Fibroblast of mammary gland (primary cell): Measurements from ENCODE around the gene SMIM41.
A peak's percentile ranks its signal among the peaks of the same experiment; 100 is the strongest.

ENCODE experiments used
- DNase-seq: peaks from one replicate; pipeline ENCODE4 v3.0.0-alpha.2; 2010; ENCODE audit warnings: low read depth
- H3K4me3 ChIP-seq: 2 replicates; pipeline ENCODE4 v1.5.1; 2011; ENCODE audit warnings: low read depth, mild to moderate bottlenecking, low read length, moderate library complexity; ENCODE audit not compliant: control insufficient read depth
- CTCF ChIP-seq: conservative IDR thresholded peaks from 2 replicates; pipeline ENCODE4 v1.5.1; 2011; ENCODE audit warnings: low read depth, low read length, inconsistent platforms; ENCODE audit not compliant: control insufficient read depth, insufficient read depth

The SMIM41 gene

GRCh38 chr12:52125476-52125900 is 46.0 kb downstream of the SMIM41 start:
- H3K4me3 ChIP-seq: no peak overlapping the region
- TF ChIP-seq CTCF: no peak
- DNase-seq: no peak

GRCh38 chr12:52126050-52126604 is 46.6 kb downstream of the SMIM41 start:
- no peak overlapping the region for H3K4me3 ChIP-seq
- no peak for DNase-seq
- no peak for TF ChIP-seq CTCF

GRCh38 chr12:52126605-52127578 is 47.4 kb downstream of the SMIM41 start:
- TF ChIP-seq CTCF: no peak
- DNase-seq: no peak
- no peak overlapping the region for H3K4me3 ChIP-seq

- TF ChIP-seq CTCF: no peak
- H3K4me3 ChIP-seq: no peak overlapping the region
- no peak for DNase-seq
Measured at GRCh38 chr12:52127683-52128450, 48.4 kb downstream of the SMIM41 start.

GRCh38 chr12:52130711-52131110 is 51.2 kb downstream of the SMIM41 start:
- DNase-seq: no peak
- no peak for TF ChIP-seq CTCF
- no peak overlapping the region for H3K4me3 ChIP-seq

- DNase-seq: peak; percentile 50
Measured at GRCh38 chr12:52132754-52133161, 53.3 kb downstream of the SMIM41 start.

More at GRCh38 chr12:52132754-52133161, 53.3 kb downstream of the SMIM41 start:
- no peak for TF ChIP-seq CTCF
- H3K4me3 ChIP-seq: no peak overlapping the region
